Myometrial cell (primary cell): ENCODE results near the gene LPAR3. TPM values are rescaled to one million over a fixed set of nuclear protein-coding genes. Genes with fewer than 3 reads are reported as not detected.

Experiments
- total RNA-seq: library from RNA; depleted of rRNA; stranded (reverse); fragments of >200 nt; gene quantifications from 2 replicates; pipeline ENCODE4 v1.2.3, GENCODE V29; 2015

Gene LPAR3, protein sequence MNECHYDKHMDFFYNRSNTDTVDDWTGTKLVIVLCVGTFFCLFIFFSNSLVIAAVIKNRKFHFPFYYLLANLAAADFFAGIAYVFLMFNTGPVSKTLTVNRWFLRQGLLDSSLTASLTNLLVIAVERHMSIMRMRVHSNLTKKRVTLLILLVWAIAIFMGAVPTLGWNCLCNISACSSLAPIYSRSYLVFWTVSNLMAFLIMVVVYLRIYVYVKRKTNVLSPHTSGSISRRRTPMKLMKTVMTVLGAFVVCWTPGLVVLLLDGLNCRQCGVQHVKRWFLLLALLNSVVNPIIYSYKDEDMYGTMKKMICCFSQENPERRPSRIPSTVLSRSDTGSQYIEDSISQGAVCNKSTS
- 1.7 and 3.7 TPM in 2 replicates for total RNA-seq

DNA sequence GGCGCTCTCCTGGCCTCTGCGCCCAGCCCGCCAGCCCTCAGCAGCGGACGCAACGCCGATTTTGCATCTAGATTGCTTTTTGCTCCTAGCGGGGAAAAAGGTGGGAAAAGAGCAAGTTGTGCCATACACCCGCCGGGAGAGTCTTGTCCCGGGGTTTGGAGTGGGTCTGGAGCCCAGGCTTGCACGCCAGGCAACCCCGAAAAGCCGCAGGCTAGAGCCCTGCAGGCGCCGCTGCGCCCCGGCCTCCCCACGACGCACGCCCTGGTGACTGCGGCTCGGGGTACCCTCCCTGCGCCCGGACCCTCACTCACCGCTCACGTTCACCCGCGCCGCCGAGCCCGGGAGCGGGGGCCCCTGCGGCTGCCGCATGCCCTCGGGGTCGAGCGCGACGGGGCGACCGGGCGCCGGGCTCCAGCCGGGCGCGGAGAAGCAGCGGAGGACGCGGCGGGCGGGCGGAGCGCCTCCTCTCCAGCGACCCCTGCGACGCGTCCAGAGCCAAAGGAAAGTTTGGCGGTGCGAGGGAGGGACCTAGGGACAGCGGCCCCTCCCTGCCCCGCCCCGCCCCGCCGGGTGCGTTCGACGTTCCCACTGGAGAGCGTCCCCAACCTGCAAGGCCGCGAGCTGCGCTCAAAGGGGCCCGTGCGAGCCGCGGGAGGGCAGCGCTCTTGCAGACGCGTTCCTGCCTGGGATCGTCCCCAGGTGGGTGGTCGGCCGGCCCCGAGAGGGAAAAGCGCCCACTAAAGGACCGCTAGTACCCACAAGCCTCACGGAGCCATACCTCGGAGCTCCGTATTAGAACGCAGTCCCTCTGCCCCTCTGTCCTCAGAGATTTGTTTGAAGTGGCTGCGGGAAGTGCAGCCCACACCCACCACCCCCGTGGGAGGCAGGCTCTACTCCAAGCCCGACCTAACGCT, at the start of gene LPAR3:
Gene LPAR3, minus strand, starts transcription at position 502 of the 914 bp plus-strand sequence. CDS start 27,086 bp downstream, outside the sequence.

Other genes with a start within 250 kb of the LPAR3 start
- gene SSX2IP, start 202.7 kb downstream of the LPAR3 start, total RNA-seq: 12.4 and 19.7 TPM in 2 replicates
- 0.53 and 1.7 TPM in 2 replicates for gene MCOLN2, start 103.9 kb upstream of the LPAR3 start, total RNA-seq
- gene MCOLN3, start 155.3 kb upstream of the LPAR3 start, total RNA-seq: 0.18 TPM in 1 of 2 replicates, not detected in the other